IPS-15b (cell line): ENCODE measurements around the gene DGUOK.

Experiments used
- H3K27me3 ChIP-seq: one replicate; pipeline ENCODE4 v1.6.1; 2013; ENCODE audit warnings: low read length; ENCODE audit not compliant: control insufficient read depth, insufficient read depth
- H3K36me3 ChIP-seq: one replicate; pipeline ENCODE4 v1.6.1; 2013; ENCODE audit warnings: low read length; ENCODE audit not compliant: control insufficient read depth, insufficient read depth
- H3K4me1 ChIP-seq: one replicate; pipeline ENCODE4 v1.6.1; 2013; ENCODE audit warnings: mild to moderate bottlenecking, low read length; ENCODE audit not compliant: control insufficient read depth, insufficient read depth
- H3K4me3 ChIP-seq: one replicate; pipeline ENCODE4 v1.5.1; 2013; ENCODE audit warnings: low read depth, low read length
- H3K9ac ChIP-seq: one replicate; pipeline ENCODE4 v1.6.1; 2013; ENCODE audit warnings: low read depth, mild to moderate bottlenecking, low read length
- H3K9me3 ChIP-seq: one replicate; pipeline ENCODE4 v1.6.1; 2013; ENCODE audit warnings: mild to moderate bottlenecking, low read length; ENCODE audit not compliant: control insufficient read depth, insufficient read depth

The DGUOK gene

GRCh38 chr2:73942664-73943063 lies 16.0 kb downstream of the DGUOK start:
- H3K9me3 ChIP-seq: no peaks in the 10 kb centered on the region
- H3K36me3 ChIP-seq: peaks cover 7% of the 10 kb centered on the region
- no peaks in the 10 kb centered on the region for H3K27me3 ChIP-seq
- no peak overlapping the region for H3K9ac ChIP-seq
- H3K4me3 ChIP-seq: no peak overlapping the region
- H3K4me1 ChIP-seq: no peaks in the 10 kb centered on the region

- Histone ChIP-seq H3K36me3 (peaks cover 12% of the 10 kb centered on the region), H3K27me3 (no peaks in the 10 kb centered on the region)
Observed at GRCh38 chr2:73944714-73945113, 18.0 kb downstream of the DGUOK start.

GRCh38 chr2:73946215-73946614 lies 19.5 kb downstream of the DGUOK start:
- Histone ChIP-seq H3K27me3 (no peaks in the 10 kb centered on the region), H3K9ac (no peak overlapping the region), H3K9me3 (no peaks in the 10 kb centered on the region), H3K36me3 (peaks cover 23% of the 10 kb centered on the region), H3K4me1 (no peaks in the 10 kb centered on the region), H3K4me3 (no peak overlapping the region)

More at GRCh38 chr2:73944714-73945113, 18.0 kb downstream of the DGUOK start:
- Histone ChIP-seq H3K4me3 (no peak overlapping the region), H3K4me1 (no peaks in the 10 kb centered on the region), H3K9me3 (no peaks in the 10 kb centered on the region), H3K9ac (no peak overlapping the region)

- Histone ChIP-seq H3K4me1 (no peaks in the 10 kb centered on the region), H3K36me3 (peaks cover 28% of the 10 kb centered on the region), H3K9me3 (no peaks in the 10 kb centered on the region), H3K27me3 (no peaks in the 10 kb centered on the region), H3K9ac (no peak overlapping the region), H3K4me3 (no peak overlapping the region)
Observed at GRCh38 chr2:73946666-73947065, 20.0 kb downstream of the DGUOK start.

GRCh38 chr2:73947412-73948018 lies 20.8 kb downstream of the DGUOK start:
- Histone ChIP-seq H3K36me3 (peaks cover 28% of the 10 kb centered on the region), H3K4me3 (no peak overlapping the region), H3K4me1 (no peaks in the 10 kb centered on the region), H3K27me3 (no peaks in the 10 kb centered on the region), H3K9ac (no peak overlapping the region), H3K9me3 (no peaks in the 10 kb centered on the region)

GRCh38 chr2:73949802-73950201 lies 23.1 kb downstream of the DGUOK start:
- H3K9ac ChIP-seq: no peak overlapping the region
- H3K9me3 ChIP-seq: no peaks in the 10 kb centered on the region
- H3K27me3 ChIP-seq: no peaks in the 10 kb centered on the region
- no peak overlapping the region for H3K4me3 ChIP-seq
- peaks cover 35% of the 10 kb centered on the region for H3K36me3 ChIP-seq
- H3K4me1 ChIP-seq: no peaks in the 10 kb centered on the region

GRCh38 chr2:73952499-73953446 lies 26.1 kb downstream of the DGUOK start:
- Histone ChIP-seq H3K4me1 (no peaks in the 10 kb centered on the region), H3K27me3 (no peaks in the 10 kb centered on the region), H3K9me3 (no peaks in the 10 kb centered on the region), H3K9ac (no peak overlapping the region), H3K36me3 (peaks cover 35% of the 10 kb centered on the region), H3K4me3 (no peak overlapping the region)

- peaks cover 17% of the 10 kb centered on the region for H3K36me3 ChIP-seq
- H3K4me3 ChIP-seq: no peak overlapping the region
Observed at GRCh38 chr2:73956218-73956865, 29.7 kb downstream of the DGUOK start.

GRCh38 chr2:73961274-73961673 lies 34.6 kb downstream of the DGUOK start:
- Histone ChIP-seq H3K9ac (no peak overlapping the region), H3K4me1 (no peaks in the 10 kb centered on the region), H3K4me3 (no peak overlapping the region), H3K9me3 (no peaks in the 10 kb centered on the region), H3K36me3 (peaks cover 3% of the 10 kb centered on the region), H3K27me3 (no peaks in the 10 kb centered on the region)

More at GRCh38 chr2:73956218-73956865, 29.7 kb downstream of the DGUOK start:
- H3K9me3 ChIP-seq: no peaks in the 10 kb centered on the region
- H3K27me3 ChIP-seq: no peaks in the 10 kb centered on the region
- no peaks in the 10 kb centered on the region for H3K4me1 ChIP-seq
- H3K9ac ChIP-seq: no peak overlapping the region

GRCh38 chr2:73961823-73962615 lies 35.3 kb downstream of the DGUOK start:
- peaks cover 2% of the 10 kb centered on the region for H3K27me3 ChIP-seq
- H3K9ac ChIP-seq: no peak overlapping the region
- no peak overlapping the region for H3K4me3 ChIP-seq
- no peaks in the 10 kb centered on the region for H3K9me3 ChIP-seq
- H3K4me1 ChIP-seq: no peaks in the 10 kb centered on the region
- H3K36me3 ChIP-seq: no peaks in the 10 kb centered on the region

- Histone ChIP-seq H3K4me1 (no peaks in the 10 kb centered on the region), H3K4me3 (no peak overlapping the region)
Observed at GRCh38 chr2:73962798-73963197, 36.1 kb downstream of the DGUOK start.

More at GRCh38 chr2:73962798-73963197, 36.1 kb downstream of the DGUOK start:
- Histone ChIP-seq H3K9me3 (no peaks in the 10 kb centered on the region), H3K27me3 (peaks cover 3% of the 10 kb centered on the region), H3K9ac (no peak overlapping the region), H3K36me3 (no peaks in the 10 kb centered on the region)
